Measurements from ENCODE around the gene AKR1E2.
"Not testable (repeated sequence)": the region's sequence is repeated elsewhere in the genome, so short reads cannot be mapped to it uniquely, and the experiment has no call there.

The AKR1E2 gene

GRCh38 chr10:4815646-4816180, 10.3 kb upstream of the AKR1E2 start:
- not testable (repeated sequence) for DNase-seq

- DNase-seq, result no peak
Observed at GRCh38 chr10:4816966-4817365, 9.0 kb upstream of the AKR1E2 start.

- DNase-seq, result no peak
Observed at GRCh38 chr10:4819067-4819466, 6.9 kb upstream of the AKR1E2 start.

GRCh38 chr10:4819707-4820106, 6.3 kb upstream of the AKR1E2 start:
- no peak for DNase-seq

GRCh38 chr10:4820804-4821401, 5.1 kb upstream of the AKR1E2 start:
- DNase-seq, result no peak

- no peak for DNase-seq
Observed at GRCh38 chr10:4822208-4822607, 3.8 kb upstream of the AKR1E2 start.

GRCh38 chr10:4824791-4825310, 1.2 kb upstream of the AKR1E2 start:
- no peak for DNase-seq

GRCh38 chr10:4825456-4825867, 545 bp upstream of the AKR1E2 start:
- DNase-seq, result no peak

GRCh38 chr10:4826792-4827324, 851 bp downstream of the AKR1E2 start:
- no peak for DNase-seq

GRCh38 chr10:4828005-4828404, 2.0 kb downstream of the AKR1E2 start:
- no peak for DNase-seq

- no peak for DNase-seq
Observed at GRCh38 chr10:4830551-4830950, 4.5 kb downstream of the AKR1E2 start.

GRCh38 chr10:4831091-4831490, 5.1 kb downstream of the AKR1E2 start:
- DNase-seq, result no peak

- DNase-seq, result no peak
Observed at GRCh38 chr10:4833286-4833685, 7.3 kb downstream of the AKR1E2 start.

GRCh38 chr10:4834898-4835405, 8.9 kb downstream of the AKR1E2 start:
- DNase-seq, result no peak

- DNase-seq, result no peak
Observed at GRCh38 chr10:4835494-4835918, 9.5 kb downstream of the AKR1E2 start.

- no peak for DNase-seq
Observed at GRCh38 chr10:4836416-4836969, 10.5 kb downstream of the AKR1E2 start.

- no peak for DNase-seq
Observed at GRCh38 chr10:4837551-4837950, 11.5 kb downstream of the AKR1E2 start.

- DNase-seq, result no peak
Observed at GRCh38 chr10:4838743-4839142, 12.7 kb downstream of the AKR1E2 start.

GRCh38 chr10:4839353-4839752, 13.3 kb downstream of the AKR1E2 start:
- no peak for DNase-seq

GRCh38 chr10:4840151-4840550, 14.1 kb downstream of the AKR1E2 start:
- DNase-seq, result no peak

- DNase-seq, result no peak
Observed at GRCh38 chr10:4843525-4844180, 17.6 kb downstream of the AKR1E2 start.

GRCh38 chr10:4844864-4845263, 18.9 kb downstream of the AKR1E2 start:
- no peak for DNase-seq

GRCh38 chr10:4845766-4846165, 19.8 kb downstream of the AKR1E2 start:
- no peak for DNase-seq

GRCh38 chr10:4846775-4847174, 20.8 kb downstream of the AKR1E2 start:
- DNase-seq, result no peak
